SH-SY5Y (cell line): Measurements from ENCODE around the gene OR52E2.

Source experiments
- GATA2 ChIP-seq: IDR thresholded peaks from 2 replicates; pipeline ENCODE4 v1.6.1; 2011; ENCODE audit warnings: mild to moderate bottlenecking, low read depth, low read length
- GATA3 ChIP-seq: IDR thresholded peaks from 2 replicates; pipeline ENCODE4 v1.6.1; 2011; ENCODE audit warnings: low read depth, mild to moderate bottlenecking, low read length, moderate library complexity

The OR52E2 gene

DNA sequence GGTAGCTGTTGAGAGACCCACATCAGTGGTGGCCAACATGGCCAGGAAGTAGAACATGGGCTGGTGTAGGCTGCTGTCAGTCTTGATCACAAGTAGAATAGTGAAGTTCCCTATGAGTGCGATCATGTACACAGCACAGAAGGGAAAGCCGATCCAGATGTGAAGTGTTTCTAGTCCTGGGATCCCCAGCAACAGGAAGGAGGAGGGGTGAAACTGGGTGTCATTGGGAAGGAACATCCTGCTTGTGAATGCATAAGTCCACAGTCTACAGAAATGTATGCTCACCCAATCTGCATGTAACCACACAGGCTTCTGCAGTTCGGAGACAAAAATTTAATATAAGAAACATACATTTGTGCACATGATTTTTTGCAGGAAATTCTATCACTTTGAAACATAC is at the start of gene OR52E2:
Gene OR52E2, minus strand, starts transcription at position 237 of the 400 bp plus-strand sequence. Its CDS starts 0 bp downstream, at position 237.
- TF ChIP-seq GATA3 (no peak), GATA2 (no peak)

DNA sequence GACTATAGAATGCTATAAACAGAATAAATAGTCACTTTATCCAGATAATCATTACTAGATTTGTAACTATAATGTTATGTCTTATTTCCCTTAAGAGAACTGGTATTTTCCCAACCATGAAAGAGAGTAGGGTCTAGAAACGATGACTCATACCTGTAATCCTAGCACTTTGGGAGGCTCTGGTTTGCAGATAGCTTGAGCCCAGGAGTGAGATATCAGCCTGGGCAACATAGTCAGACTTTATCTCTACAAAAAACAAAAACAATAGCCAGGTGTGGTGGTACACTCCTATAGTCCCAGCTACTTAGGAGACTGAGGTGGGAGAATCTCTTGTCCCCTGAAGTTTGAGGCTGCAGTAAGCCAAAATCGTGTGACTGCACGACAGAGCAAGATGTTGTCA is 47.9 kb upstream of the OR52E2 start:
- TF ChIP-seq GATA2 (no peak), GATA3 (no peak)

DNA sequence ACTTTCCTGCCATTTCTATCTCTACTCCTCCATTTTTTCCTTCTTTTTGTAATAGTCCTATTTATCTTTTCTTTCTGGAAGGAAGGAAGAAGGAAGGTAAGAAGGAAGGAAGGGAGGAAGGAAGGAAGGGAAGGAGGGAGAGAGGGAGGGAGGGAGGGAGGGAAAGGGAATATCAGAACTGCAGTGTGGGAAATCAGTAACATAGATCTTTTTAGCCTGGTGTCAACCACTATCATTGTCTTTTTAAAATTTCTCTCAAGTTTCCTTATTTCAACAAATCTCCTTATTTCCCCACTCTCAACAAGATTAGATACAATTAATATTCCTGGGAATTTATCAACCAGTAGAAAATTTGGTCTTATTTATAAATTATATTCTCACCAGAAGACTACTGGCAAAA is 43.6 kb upstream of the OR52E2 start:
- TF ChIP-seq GATA2 (no peak), GATA3 (no peak)

DNA sequence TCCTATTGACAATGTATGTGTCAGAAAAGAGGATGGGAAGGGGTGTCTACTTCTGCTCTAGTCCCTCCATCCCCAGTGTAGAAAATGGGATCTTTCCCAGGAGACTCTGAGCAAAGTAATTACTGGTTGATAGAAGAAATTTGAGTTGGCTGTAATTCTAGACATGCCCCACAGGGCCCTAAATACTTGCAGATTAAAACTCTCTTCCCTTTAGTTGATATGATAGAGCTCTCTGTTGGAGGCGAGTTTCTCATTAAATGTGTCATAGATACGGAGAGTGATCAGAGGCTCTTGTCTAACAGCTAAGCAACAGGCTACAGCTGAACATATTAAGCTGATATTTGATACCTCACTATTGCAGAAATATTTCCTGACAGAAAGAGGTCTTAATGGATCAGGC is 42.8 kb upstream of the OR52E2 start:
- TF ChIP-seq GATA2: no peak
- TF ChIP-seq GATA3: no peak

DNA sequence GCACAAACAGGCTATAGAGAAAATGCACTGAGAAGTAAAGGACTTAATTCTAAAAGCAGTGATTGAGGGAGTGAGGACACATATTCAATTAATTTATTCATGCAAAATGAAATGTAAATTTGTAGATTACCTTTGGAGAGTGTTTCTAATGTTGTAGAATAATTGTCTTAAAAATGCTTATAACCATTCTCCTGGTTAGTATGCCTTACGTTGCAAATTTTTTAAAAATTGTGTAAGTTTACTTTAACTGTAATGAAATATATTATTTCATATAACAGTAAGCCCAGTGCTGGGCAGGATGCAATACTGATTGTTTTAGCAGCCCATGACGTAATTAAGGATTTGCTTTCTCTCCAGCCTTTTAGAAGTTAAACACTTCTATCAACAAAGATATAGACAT is 36.6 kb upstream of the OR52E2 start:
- TF ChIP-seq GATA2 (no peak), GATA3 (no peak)

DNA sequence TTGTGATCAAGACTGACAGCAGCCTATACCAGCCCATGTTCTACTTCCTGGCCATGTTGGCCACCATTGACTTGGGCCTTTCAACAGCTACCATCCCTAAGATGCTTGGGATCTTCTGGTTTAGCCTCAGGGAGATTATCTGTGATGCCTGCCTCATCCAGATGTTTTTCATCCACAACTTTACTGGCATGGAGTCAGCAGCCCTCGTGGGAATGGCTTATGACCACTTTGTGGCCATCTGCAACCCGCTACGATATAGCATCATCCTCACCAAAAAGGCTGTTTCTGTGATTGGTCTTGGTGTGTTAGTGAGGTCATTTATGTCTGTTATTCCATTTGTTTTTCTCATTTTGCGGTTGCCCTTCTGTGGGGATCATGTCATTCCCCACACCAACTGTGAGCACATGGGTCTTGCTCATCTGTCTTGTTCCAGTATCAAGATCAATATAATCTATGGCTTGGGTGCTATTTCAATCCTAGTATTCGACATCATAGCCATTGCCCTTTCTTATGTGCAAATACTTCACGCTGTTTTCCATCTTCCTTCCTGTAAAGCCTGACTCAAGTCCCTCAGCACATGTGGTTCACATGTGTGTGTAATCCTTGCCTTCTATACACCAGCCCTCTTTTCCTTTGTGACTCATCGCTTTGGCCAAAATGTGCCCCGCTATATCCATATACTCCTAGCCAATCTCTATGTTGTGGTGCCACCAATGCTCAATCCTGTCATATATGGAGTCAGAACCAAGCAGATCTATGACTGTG is 33.6 kb upstream of the OR52E2 start:
- TF ChIP-seq GATA3: no peak
- no peak for TF ChIP-seq GATA2

DNA sequence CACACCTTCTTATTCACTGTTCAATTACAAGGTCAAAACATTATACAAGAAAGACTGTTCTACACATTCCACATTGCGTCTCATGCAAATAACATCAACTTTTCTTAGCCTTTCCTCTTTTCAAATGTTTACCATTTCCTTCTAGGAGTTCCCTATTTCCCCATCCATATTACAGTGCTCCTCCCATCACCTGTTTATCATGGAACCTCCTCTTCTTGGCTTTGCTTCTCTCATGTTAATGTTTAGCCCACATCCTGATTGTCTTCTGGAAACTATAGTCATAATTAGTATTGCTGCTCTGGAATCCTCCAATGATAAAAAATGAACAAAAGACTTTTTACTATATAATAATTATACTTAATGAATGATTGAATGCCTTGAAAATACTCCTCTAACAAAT is 31.2 kb upstream of the OR52E2 start:
- no peak for TF ChIP-seq GATA3
- no peak for TF ChIP-seq GATA2

DNA sequence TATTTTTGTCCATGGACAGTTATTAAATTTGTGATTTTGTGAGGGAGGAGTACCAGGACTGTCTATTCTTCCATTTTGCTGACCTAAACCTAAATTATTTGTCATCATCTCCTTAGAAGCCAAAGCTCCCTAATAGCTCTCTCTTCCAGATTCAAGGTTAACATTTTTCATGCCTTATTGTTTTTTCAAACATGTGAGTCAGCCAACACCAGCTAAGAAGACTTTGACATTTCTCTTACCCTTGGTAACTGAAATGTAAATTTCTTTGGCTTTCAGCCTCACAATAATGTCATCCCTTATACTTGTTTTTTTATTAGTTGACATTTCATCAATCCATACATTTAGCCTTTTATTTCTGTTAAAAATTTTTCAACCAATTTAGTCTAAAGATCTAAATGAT is 29.1 kb upstream of the OR52E2 start:
- TF ChIP-seq GATA3 (no peak), GATA2 (no peak)

DNA sequence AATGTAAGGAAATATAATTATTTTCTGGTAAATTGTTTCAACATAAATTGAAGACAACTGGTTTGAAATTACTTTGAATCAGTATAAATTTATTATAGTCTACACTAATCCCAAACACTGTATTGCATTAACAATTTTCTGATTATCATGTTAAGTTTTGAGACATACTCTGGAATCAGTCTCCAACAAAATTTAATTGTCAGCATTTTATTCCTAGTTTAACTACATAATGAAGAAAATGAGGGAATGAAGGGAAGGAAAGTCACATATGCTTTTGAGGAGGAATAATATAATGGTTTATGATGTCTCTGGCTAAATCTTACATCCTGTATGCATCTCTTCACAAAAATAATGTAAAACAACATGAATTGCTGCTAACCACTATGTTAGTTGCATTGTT is 24.2 kb upstream of the OR52E2 start:
- TF ChIP-seq GATA3 (no peak), GATA2 (no peak)

DNA sequence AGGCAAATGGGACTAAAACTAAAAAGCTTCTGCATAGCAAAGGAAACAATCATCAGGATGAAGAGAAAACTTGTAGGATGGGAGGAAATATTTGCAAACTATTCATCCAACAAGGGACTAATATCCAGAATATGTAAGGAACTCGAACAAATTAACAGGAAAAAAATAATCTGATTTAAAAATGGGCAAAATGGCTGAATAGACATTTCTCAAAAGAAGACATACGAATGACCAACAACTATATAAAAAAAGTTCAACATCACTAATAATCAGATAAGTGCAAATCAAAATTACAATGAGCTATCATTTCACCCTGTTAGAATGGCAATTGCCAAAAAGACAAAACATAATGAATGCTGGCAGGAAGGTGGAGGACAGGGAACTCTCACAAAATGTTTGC is 22.0 kb upstream of the OR52E2 start:
- TF ChIP-seq GATA2: no peak
- TF ChIP-seq GATA3: no peak

DNA sequence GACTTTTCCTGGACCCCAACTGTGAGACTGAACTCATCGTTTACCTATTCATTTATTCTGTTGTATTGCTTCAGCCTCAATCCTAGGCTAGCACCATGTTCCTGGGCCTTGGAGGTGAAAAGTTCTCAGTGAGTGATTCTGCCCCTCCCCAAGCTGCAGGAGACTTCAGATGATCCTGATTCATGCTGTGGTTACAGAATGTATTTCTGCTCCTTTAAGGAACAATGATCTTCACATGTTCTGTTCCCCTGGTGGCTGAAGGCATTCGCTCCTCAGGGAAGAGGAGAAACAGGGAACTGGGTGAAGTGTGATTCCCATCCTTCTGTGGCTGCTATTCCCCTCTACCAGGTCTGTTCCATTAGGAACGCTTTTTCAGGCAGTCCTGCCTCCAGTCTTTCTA is 12.4 kb upstream of the OR52E2 start:
- TF ChIP-seq GATA2 (no peak), GATA3 (no peak)

DNA sequence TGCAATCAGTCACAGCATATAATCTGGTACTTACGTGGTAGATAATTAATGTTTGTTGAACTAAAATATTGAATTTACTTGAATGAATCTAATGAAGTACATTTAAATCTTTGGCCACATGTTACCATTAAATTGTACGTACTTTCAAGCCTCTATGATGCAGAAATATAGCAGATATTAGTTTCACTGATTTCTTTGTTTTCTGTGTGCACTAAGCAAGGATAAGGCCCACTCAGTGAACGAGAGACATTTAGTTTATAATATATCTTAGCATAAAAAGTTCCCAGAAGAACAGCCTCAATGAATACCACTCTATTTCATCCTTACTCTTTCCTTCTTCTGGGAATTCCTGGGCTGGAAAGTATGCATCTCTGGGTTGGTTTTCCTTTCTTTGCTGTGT is 9.8 kb upstream of the OR52E2 start, which contains the start of gene OR52E1:
Gene OR52E1, plus strand, starts transcription at position 301 of the 400 bp plus-strand sequence.
- TF ChIP-seq GATA2 (no peak), GATA3 (no peak)

DNA sequence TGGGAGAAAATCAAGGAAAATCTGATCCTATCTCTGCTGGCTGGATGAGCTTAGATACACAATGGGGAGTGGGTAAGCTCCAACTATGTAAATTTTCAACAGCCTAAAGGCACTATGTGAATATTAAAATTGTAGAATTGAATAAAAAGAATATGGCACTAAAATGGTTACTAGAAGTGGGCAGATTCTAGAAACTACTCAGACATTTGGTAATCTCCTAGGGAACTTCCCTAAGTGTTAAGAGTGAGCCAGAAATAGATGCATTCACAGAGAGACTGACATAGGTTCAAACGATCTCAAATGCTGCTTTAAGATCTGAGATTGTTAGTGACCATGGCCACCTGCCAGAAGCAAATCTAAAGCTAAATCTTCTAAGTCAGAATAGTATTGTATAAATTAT is 5.6 kb upstream of the OR52E2 start:
- TF ChIP-seq GATA3 (no peak), GATA2 (no peak)

DNA sequence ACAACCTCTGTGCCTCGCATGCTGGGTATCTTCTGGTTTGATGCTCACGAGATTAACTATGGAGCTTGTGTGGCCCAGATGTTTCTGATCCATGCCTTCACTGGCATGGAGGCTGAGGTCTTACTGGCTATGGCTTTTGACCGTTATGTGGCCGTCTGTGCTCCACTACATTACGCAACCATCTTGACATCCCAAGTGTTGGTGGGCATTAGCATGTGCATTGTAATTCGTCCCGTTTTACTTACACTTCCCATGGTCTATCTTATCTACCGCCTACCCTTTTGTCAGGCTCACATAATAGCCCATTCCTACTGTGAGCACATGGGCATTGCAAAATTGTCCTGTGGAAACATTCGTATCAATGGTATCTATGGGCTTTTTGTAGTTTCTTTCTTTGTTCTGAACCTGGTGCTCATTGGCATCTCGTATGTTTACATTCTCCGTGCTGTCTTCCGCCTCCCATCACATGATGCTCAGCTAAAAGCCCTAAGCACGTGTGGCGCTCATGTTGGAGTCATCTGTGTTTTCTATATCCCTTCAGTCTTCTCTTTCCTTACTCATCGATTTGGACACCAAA is 12.6 kb downstream of the OR52E2 start:
- TF ChIP-seq GATA3 (no peak), GATA2 (no peak)

DNA sequence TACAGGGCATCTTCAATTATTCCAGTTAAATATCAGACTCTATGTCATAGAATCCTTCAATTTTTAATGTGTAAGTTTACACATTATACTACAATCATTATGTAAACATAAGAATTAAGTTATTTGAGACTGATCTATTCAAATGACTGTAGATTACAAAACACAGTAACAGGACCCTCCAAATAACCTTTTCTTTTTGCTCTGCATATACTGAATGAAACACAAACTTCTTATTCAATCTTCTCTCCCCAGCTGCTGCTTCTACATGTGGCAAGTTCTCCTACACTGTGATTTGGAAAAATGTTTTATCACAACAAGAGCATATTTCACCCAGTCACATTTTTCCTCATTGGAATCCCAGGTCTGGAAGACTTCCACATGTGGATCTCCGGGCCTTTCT is 13.2 kb downstream of the OR52E2 start, which contains the start of gene OR52J3:
Gene OR52J3, plus strand, starts transcription at position 301 of the 400 bp plus-strand sequence. Its CDS starts 0 bp downstream, at position 301.
- no peak for TF ChIP-seq GATA3
- TF ChIP-seq GATA2: no peak
